Fibroblast of the aortic adventitia (primary cell): ENCODE results near the gene HS3ST3A1. TPM values are rescaled to one million over a fixed set of nuclear protein-coding genes. Genes with fewer than 3 reads are reported as not detected.

Experiments used
- DNase-seq: peaks from one replicate; pipeline ENCODE4 v3.0.0-alpha.2; 2010; ENCODE audit warnings: low read depth
- H3K4me3 ChIP-seq: 2 replicates; pipeline ENCODE4 v1.5.1; 2011; ENCODE audit warnings: low read depth, mild to moderate bottlenecking, control low read depth, low read length, moderate library complexity
- CTCF ChIP-seq: IDR thresholded peaks from 2 replicates; pipeline ENCODE4 v1.5.1; 2011; ENCODE audit warnings: mild to moderate bottlenecking, low read length, control low read depth, inconsistent platforms; ENCODE audit not compliant: insufficient read depth
- total RNA-seq: library from RNA; depleted of rRNA; stranded (reverse); fragments of >200 nt; gene quantifications from 2 replicates; pipeline ENCODE4 v1.2.3, GENCODE V29; 2012; ENCODE audit warnings: low replicate concordance

HS3ST3A1 gene
- total RNA-seq, 1 donor, result 9.2 TPM

- no peak for TF ChIP-seq CTCF
- DNase-seq, result peak; percentile 81
- no peak overlapping the region for H3K4me3 ChIP-seq
Measured at GRCh38 chr17:13520899-13521572, 80.7 kb downstream of the HS3ST3A1 start.

- peak; percentile 65 for DNase-seq
- H3K4me3 ChIP-seq, result no peak overlapping the region
- no peak for TF ChIP-seq CTCF
Measured at GRCh38 chr17:13518261-13519000, 83.3 kb downstream of the HS3ST3A1 start.

GRCh38 chr17:13513039-13513405, 88.7 kb downstream of the HS3ST3A1 start:
- peak; percentile 54 for DNase-seq
- no peak for TF ChIP-seq CTCF
- peak overlapping the region; percentile 14 for H3K4me3 ChIP-seq

- peak; percentile 57 for DNase-seq
- H3K4me3 ChIP-seq, result no peak overlapping the region
- no peak for TF ChIP-seq CTCF
Measured at GRCh38 chr17:13510062-13510461, 91.7 kb downstream of the HS3ST3A1 start.

GRCh38 chr17:13509527-13509926, 92.2 kb downstream of the HS3ST3A1 start:
- no peak overlapping the region for H3K4me3 ChIP-seq
- no peak for TF ChIP-seq CTCF
- DNase-seq, result peak; percentile 53

GRCh38 chr17:13508896-13509295, 92.8 kb downstream of the HS3ST3A1 start:
- H3K4me3 ChIP-seq, result no peak overlapping the region
- TF ChIP-seq CTCF, result no peak
- DNase-seq, result peak; percentile 8
